Sciatic nerve (tissue), 2 donors: ENCODE measurements around the gene SLC45A3. TPM values are rescaled to one million over a fixed set of nuclear protein-coding genes. Genes with fewer than 3 reads are reported as not detected.

Experiments
- ATAC-seq: fragments of 200-7000 bp; cut with Tn5 transposase; one replicate; pipeline ENCODE4 v1.9.1; 2020; ENCODE audit warnings: mild to moderate bottlenecking, moderate library complexity
- DNase-seq: peaks from one replicate; pipeline ENCODE4 v3.0.0-alpha.2; 2020; ENCODE audit warnings: low spot score
- intact Hi-C: fragments of 100-400 bp; cut with DNase I; formaldehyde crosslinking; loops from one replicate; pipeline ENCODE4 v1.14.2; 2022
- total RNA-seq: library from RNA; stranded (reverse); fragmentation: NEBNext Ultra II Directional; extraction: Animal tissue kit (Norgen Biotek cat#: 25700); gene quantifications from one replicate; pipeline ENCODE4 v1.2.1, GENCODE V29; 2021
- donor health status: DM: no; HTN: no; CAD: no.
- donor health status: DM: no; HTN: no; CAD: no.

Gene SLC45A3
- total RNA-seq, 1 donor from 2014 or later: 1.3 TPM

DNA sequence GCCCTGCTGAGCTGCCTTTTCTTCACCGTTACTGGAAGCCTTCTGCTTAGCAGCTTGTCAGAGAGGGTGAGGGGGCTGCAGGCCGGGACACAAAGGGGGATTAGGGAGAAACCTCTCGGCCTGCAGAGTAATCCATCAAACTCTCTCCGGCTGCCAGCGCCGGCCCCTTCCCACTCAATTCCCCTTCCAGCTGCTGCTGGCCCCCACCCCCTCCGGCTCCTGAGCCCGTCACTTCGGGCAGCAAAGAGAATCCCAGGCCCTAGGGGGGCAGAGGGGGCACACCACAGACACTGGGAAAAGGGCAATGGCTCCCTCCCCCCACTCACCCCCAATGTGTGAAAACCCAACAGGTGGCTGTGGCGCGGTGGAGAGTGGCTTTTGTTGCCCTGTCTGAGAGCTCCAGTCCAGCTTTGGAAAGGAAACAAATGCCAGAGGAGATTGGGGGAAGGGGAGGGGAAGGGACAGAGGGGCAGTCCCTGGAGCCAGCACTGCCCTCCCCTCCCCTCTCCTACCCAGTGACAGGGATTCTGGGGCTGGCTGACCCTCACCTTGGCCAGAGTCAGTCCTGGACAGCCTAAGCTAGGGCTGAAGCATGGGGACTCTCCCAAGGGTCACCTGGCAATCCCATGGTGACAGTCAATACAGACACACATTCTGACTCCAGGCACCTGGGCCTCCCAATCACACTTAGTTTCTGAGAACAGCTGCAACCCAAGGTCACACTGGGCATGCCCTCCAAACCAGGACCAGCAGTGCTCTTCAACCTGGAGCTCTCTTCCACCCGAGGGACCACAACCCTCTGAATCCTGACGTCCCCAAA lies 9.5 kb downstream of the SLC45A3 start:
- ATAC-seq (no peak), DNase-seq (no peak)
- intact Hi-C loops: no loop called here

DNA sequence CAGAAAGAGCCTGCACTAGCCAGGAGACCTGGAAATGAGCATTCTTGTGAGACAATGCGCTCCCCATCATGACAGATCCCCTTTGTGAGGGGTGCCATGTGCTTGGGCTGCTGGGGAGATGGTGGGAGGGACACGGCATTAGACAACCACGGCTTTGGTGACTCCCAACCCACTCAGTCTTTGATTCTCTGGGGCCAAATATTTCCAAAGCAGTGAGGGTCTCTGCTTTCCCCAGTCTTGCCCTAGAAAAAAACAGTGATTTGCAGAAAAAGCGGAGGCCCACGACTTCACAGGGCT lies 10.2 kb downstream of the SLC45A3 start:
- DNase-seq: no peak
- ATAC-seq: no peak
- intact Hi-C loops: no loop called here

DNA sequence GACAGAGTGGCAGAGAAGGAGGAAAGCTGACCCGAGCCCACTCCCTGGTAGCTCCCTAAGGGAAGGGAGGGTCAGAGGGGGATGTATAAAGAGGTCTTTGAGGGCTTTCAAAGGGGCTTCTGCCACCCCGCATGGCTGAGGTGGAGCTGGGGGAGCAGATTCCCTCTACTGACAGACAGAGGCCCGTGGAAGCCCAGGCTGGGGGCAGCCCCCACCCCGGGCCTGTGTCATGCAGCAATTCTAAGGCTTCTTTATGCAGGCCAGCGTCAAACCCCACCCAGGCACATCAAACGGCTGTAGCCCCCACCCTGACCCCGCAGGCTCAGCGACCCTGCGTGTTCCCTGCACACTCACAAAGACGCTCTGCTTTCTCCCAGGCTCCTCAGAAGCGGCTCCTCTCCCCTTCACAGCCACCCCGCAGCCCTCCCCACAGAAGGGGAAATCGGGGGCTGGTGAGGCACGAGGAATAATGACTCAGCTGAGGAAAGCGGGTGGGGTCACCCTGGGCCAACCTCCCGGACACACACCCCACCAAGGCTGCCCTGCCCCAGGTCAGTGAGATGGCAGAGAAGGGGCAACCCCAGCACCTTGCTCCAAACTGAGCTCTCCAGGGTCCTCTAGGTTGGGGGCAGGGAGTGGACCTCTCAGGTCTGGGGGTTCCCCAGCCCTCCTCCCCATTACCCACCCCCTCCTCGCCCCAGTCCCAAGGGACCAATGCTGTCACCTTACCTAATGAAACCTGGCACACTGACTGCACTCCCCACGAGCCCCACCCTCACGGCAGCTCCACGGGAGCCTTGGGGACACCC lies 10.8 kb downstream of the SLC45A3 start:
- ATAC-seq (peak; percentile 21), DNase-seq (no peak)
- intact Hi-C loops: no loop called here

DNA sequence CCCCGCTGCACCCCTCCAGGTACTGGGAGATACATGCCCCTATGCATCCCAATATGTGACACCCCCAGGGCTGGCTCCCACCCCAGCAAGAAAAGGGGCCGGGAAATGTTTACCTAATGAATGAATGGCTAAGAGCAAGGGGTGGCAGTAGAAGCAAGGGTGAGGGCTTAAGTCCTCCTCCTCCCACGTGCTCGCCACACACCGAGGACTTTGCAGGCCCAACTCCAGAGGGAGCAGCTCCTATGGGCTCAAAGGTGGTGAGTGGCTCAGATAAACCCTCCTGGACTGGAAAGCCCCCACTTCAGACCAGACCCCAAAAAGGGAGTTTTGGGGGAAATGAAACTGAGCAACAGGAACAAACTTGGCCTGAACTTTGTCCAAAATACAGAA lies 11.4 kb downstream of the SLC45A3 start:
- intact Hi-C loops: no loop called here
- ATAC-seq: peak; percentile 29
- DNase-seq: no peak

DNA sequence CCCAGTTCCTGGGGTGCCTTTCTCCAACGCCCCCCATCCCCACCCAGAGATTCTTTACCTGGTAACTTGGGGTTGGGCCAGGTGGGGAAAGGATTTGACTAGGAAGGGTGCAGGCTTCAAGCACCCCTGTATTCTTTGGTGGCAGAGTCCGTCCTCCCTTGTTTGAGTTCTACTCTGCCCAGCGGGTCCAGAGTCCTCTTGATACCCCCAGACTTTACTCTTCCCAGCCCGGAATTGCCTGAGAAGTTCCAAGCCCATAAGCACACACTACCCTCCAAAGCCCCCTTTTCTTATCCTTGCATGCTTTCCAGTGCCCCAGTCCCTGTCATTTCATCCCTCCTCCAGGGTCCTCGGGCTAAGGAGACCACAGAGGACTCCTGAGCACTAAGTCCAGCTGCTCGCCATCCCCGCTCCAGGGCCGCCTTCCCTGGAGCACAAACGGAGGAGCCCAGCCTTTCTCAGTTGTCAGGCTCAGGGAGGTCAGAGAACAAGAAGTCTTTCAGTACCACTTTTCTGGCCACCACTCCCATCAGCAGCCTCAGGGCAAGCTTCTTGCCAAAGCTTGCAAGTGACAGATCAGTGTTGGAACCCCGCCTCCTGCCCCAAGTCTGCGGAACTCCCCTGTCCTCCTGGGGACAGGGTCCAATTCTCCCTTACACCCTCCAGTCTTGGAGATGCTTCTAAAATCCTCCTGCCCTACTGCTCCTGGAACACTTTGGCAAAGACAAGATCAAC lies 12.2 kb downstream of the SLC45A3 start:
- no peak for DNase-seq
- intact Hi-C loops: no loop called here
- ATAC-seq: no peak

DNA sequence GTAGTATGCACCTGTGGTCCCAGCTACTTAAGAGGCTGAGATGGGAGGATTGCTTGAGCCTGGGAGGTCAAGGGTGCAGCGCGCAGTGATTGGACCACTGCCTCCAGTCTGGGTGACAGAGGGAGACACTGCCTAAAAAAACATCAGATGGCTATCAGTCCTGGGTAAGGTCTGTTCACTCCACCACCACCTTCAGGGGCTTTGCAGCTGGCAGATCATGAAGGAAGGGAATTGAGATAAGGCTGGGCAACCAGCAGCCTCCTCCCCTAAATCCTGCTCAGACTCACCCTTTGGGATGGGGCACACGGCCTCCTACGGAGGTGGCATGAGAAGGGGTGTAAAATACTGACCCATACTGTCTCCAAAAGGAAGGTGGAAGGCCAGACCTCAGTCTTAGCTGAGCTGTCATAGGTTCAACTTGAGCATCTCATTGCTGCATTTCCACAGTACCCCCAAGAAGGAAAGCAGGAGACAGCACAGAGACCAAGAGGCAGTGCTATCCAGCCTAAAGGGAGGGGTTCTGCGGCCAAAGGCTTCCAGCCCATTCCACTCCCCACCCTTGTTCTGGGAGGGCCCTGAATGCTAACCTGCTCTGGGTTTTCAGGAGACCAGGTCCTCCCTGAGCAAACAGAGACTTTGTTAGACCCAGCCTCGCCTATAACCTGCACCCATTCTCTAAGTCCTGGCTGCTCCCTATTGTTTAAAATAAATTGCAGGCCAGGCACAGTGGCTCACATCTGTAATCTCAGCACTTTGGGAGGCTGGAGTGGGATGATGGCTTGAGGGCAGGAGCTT lies 13.7 kb downstream of the SLC45A3 start:
- intact Hi-C loops: no loop called here
- ATAC-seq: no peak
- DNase-seq: no peak

DNA sequence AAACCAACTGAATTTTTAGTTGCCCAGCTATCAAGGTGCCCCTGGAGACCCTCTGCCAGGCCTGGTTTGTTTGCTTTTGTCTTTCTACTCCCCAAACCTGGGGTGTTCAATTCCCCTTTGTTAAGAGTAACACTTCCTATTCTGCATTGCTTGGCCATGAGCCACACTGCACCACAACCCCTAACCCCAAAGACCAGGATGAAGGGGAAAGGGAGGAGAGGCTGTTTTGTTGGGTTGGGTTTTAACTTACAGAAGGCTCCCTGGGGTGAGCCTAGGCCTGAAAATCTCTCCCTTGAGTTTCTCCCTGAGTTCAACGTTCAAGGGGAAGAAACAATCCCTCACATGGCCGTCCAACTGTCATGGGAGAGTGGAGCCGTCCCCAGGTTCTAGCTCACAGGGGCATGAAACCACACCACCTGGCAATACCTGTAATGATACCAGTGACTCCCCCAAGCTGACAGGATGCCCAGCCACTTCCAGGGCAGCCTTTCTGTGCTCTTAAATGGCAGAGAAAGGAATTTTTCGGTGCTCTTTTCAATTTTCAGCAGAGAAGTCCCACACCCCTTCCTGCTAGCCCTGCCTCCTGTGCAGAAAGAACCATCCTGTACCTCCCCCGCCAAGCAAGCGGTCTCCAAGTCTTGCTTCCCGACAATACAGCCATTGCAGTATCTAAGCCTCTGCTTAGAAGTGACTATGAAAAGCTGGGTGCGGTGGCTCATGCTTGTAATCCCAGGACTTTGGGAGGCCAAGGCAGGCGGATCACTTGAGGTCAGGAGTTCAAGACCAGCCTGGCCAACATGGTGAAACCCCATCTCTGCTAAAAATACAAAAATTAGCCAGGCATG lies 14.9 kb downstream of the SLC45A3 start:
- DNase-seq (no peak), ATAC-seq (no peak)
- intact Hi-C loops: no loop called here

DNA sequence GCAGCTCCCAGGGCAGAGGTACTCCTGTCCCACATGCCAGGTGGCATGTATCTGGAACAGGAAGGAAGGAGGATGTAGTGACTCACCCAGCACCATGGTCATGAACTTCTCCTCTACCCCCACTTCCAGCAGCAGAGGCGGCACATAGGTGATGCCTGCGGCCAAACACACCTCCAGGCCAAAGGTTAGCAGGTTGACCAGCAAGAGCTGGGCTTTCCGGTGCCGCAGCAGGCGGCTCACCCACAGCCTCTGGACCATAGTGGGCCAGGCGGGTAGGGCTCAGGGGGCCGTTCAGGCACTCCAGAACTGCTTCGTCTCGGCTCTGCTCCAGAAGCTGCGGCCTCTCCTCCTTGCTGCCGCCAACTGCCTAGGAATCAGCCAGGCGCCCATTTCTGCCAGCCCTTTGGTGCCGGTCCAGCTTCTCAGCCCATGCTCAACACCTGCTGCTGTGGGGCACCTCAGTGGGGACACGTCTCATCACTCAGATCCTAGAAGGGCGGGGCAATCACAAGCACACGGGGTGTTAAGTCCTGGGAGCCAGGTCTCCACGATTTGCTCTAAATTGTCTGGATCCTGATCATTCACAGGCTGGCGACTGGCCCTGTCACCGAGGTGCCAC lies 15.8 kb downstream of the SLC45A3 start:
- DNase-seq (no peak), ATAC-seq (no peak)
- intact Hi-C loops: no loop called here

DNA sequence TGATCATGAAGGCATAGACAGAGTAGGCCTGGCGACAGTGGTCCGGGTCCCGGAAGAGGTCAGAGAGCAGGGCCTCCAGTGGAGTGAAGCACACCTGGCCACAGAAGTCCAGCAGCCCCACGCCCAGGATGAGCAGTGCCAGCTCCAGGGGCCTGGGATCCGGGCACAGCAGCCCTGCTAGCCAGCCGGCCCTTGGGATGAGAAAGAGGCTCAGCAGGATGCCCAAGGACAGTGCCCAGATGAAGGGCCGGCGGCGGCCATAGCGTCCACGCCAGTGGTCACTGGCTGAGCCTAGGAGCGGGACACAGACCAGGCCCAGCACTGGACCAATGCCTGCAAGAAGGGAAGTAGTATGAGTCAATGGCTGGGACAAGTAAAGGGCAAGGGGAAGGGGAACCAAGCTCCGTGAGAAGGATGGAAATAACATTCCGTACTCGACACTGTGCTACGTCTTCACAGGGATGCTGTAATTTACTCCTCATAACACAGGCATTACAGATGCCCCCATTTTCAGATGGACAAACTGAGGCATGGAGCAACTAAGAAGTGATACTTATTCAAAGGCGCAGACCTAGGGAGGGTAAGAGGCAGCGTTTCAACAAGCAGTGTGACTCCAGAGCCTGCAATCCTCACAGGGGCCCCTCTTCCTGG lies 16.9 kb downstream of the SLC45A3 start:
- no peak for ATAC-seq
- intact Hi-C loops: no loop called here
- no peak for DNase-seq

DNA sequence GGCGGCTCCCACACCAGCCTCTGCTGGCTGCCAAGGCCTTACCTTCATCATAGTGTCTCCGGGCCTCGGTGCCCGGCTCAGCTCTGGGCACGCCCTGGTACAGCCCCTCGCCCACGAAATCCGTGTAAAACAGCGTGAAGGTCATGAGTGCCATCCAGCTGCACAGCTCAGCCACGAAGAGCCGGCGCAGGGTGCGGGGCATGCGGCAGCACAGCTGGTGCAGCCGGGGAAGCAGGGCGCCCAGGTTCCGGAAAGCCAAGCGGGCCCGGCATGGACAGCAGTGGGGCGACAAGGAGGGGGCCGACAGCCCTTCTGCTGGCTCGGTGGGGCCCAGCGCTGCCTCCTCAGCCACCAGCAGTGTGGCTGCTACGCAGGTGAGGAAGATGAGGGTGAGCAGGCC lies 17.5 kb downstream of the SLC45A3 start:
- ATAC-seq (no peak), DNase-seq (no peak)
- intact Hi-C loops: no loop called here

DNA sequence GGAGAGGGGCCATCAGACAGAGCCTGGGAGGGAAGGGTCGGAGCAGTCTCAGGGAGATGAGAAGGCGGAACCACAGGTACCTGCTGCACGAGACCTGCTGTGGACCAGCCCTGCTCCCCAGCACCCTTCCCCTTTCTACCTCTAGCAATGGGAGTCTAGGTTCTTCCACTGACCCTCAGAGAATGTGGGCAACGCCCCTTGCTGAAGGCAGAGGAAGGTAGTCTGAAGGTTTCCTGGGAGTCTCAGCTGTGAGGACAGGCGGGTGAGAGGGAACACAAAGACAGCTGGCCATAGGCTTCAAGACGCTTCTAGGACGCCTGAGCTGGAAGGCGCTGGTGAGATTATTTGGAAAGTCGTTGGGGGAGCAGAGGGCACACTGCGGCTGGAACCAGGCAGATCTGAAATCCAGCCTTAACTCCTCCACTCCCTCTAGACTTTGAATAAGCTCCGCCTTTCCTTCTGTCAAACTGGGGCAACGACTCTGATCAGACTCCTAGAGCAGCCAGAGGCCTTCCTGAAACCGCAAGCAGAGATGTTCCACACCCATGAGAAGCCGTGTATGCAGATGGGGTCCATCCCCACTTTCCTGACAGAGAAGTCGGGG lies 18.1 kb downstream of the SLC45A3 start:
- DNase-seq: no peak
- ATAC-seq: no peak
- intact Hi-C loops: no loop called here

DNA sequence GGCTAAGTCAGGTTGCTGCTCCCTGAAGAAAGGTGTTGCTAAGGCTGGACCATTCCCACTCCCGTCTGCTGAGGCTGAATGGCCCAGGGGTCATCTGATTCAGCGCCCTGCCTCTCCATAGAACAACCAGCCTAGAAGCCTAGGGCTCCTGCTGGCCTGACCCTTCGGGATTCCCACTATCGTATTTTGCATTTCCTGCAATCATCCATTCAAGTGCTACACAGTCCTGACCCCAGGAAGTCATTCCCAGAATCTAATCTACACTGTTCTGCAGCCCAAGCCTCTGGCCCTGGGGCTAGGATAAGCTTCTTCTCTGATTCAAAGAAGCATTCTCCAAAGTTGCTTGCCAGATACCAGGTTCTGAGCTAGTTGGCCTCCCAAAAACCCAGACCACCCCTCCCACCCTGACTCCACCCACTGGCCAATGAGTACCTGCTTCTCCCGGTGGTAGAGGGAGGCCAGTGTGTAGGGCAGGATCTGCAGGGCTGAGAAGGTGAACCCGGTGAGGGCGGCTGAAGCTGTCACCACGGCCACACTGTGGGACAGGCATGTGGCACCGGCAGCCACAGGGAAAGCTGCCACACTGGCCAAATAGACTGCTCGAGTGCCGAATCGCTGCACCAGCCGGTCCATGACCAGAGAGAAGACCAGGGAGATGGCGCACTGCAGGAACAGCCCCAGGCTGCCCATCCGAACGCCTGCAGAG lies 18.7 kb downstream of the SLC45A3 start:
- ATAC-seq: no peak
- no peak for DNase-seq
- intact Hi-C loops: loop anchor here (2.0 kb wide), 1 partner anchor 131 kb away; no protein-coding TSS in a partner anchor

DNA sequence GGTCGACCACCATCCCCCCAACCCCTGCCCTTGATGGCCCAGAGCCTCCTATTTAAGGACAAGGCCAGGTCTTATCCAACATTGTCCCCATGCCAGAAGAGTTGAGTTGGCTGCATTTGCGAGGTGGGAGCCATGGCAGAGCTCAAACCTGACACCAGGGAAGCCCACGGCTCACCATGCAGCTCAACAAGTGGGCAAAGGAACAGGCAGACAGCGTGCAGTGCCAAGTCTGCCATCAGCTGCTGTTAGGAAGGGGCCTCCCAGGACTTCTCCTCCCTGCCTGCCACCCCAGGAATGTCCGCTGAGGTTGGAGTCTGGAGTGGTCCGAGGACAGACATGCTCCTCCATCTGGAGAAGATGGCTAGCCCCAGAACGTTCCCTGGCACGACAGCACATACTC lies 19.9 kb downstream of the SLC45A3 start:
- intact Hi-C loops: loop anchor here (2.0 kb wide), 1 partner anchor 130 kb away; no protein-coding TSS in a partner anchor
- DNase-seq: no peak
- no peak for ATAC-seq

DNA sequence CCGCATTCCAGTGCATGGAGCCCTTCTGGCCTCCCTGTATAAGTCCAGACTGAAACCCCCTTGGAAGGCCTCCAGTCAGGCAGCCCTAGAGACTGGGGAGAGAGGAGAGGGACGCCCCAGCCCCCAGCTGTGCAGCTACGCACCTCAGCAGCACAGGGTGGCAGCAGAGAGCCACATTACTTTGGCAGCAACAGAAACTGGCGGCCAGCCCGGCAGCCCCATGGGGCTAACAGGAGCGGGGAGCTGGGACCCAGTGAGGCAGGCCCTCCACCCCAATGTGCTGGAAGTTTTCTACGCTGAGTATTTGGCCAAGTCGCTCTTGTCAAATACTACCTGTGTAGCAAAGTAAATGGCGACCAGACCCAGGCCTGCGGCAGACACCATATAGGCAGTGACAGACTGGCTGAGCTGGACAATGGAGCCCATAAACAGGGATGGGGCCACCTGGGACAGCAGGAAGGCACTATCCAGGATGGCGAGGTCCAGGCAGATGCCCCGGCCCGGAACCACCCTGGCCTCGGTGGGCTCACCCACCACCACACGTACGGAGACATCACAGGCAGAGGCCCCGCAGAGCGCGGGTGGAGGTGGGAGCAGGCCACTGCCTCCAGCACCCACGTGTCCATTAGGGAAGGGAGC lies 21.2 kb downstream of the SLC45A3 start:
- DNase-seq: peak; percentile 90
- ATAC-seq: peak; percentile 87
- intact Hi-C loops: loop anchor here (5.0 kb wide), 1 partner anchor 67 kb away; no protein-coding TSS in a partner anchor

DNA sequence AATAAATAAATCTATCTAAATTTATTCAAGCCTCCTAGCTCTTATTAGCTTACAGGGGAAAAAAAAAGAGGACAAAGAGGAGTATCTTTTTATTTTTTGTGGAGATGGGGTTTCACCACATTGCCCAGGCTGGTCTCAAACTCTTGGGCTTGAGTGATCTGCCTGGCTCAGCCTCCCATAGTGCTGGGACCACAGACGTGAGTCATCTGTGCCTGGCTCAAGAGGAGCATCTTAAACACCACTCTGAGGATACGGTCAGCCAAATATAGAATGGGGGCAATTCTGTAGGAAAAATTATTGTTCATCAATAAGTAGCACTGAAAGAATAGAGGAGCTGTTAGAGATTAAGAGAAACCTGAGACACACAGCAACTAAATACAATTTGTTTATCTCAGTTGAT lies 24.1 kb downstream of the SLC45A3 start:
- ATAC-seq (no peak), DNase-seq (no peak)
- intact Hi-C loops: loop anchor here (5.0 kb wide), 1 partner anchor 64 kb away; no protein-coding TSS in a partner anchor

DNA sequence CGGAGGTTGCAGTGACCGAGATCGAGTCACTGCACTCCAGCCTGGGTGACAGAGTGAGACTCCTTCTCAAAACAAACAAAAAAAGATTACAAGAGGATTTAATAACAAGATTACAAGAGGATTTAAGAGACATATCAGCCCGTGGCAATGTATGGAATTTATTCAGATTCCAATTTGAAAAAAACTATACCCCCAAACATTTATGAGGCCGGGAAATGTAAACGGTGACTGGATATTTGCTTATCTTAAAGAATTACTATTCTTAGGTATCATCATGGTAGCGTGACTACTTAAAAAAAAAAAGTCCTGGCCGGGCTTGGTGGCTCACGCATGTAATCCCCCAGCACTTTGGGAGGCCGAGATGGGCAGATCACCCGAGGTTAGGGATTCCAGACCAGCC lies 27.3 kb downstream of the SLC45A3 start:
- no peak for DNase-seq
- intact Hi-C loops: no loop called here
- no peak for ATAC-seq
